Heart left ventricle (tissue), 13 donors: Measurements from ENCODE around the gene OSBPL9.

ENCODE experiments used
- CTCF ChIP-seq, 12 donors: fragments of 200-600 bp; sonication (generic) in 4 of 12; IDR thresholded peaks; one replicate each; pipeline versions ENCODE4 v1.5.0 to v1.8.0; 2018 to 2022; ENCODE audit warnings: antibody characterized with exemption in 12 of 12, mild to moderate bottlenecking in 5 of 12
- POLR2A ChIP-seq, 2 donors: fragments of 450-650 bp; IDR thresholded peaks; one replicate each; pipeline ENCODE4 v1.6.1; 2017; ENCODE audit warnings: antibody characterized with exemption in 2 of 2, mild to moderate bottlenecking in 2 of 2, moderate library complexity in 2 of 2
- donor health status: ischemic (EF 13 %, LVEDD 7.1; RV severe dilation, severe dysfunction).
- donor health status: DM: no; HTN: yes; CAD: no.
- donor health status: DM: no; HTN: no; CAD: no.
- donor health status: ischemic (EF 25% LVEDD 6.9; RV normal size, moderate dysfunction).
- donor health status: ischemic (EF 25% LVEDD 5.7; RV mildly dilated, moderate dysfunction).
- donor health status: ischemic (EF 35%, LVEDD 5.7; RV mildly dilated, moderate dysfunction).
- donor health status: nonischemic (EF 11% LVEDD 7.7; RV severe dilation, severe dysfunction).
- donor health status: DM: yes; HTN: yes; CAD: no.
- donor health status: PGD.
- donor health status: ischemic (EF 29% LVEDD 5.4; RV normal size, mild dysfunction).
- donor health status: nonischemic (EF 23%, LVEDD 6.1; RV moderate dilation, normal function).

GRCh38 chr1:51576085-51576444 lies 40.8 kb upstream of the OSBPL9 start:
- TF ChIP-seq CTCF (IDR thresholded peaks at IDR 0.05) (no peak), POLR2A (IDR thresholded peaks at IDR 0.05) (no peak)
